Parathyroid adenoma (tissue), 2 donors: ENCODE data around the gene SHF.

Source experiments
- H2AFZ ChIP-seq: fragments of 300-600 bp; sonication (generic); one replicate; pipeline ENCODE4 v1.7.0; 2017; ENCODE audit warnings: antibody characterized with exemption, mild to moderate bottlenecking
- H3K27ac ChIP-seq: fragments of 300-600 bp; sonication (generic); one replicate; pipeline ENCODE4 v1.7.0; 2017
- H3K27me3 ChIP-seq: fragments of 300-600 bp; sonication (generic); one replicate; pipeline ENCODE4 v1.7.0; 2017; ENCODE audit warnings: low read length; ENCODE audit not compliant: control insufficient read depth, insufficient read depth
- H3K36me3 ChIP-seq: fragments of 300-600 bp; sonication (generic); one replicate; pipeline ENCODE4 v1.7.0; 2017; ENCODE audit warnings: low read length; ENCODE audit not compliant: control insufficient read depth, insufficient read depth
- H3K4me1 ChIP-seq: fragments of 300-600 bp; sonication (generic); one replicate; pipeline ENCODE4 v1.7.0; 2017; ENCODE audit warnings: control low read depth
- H3K4me2 ChIP-seq: fragments of 300-600 bp; sonication (generic); one replicate; pipeline ENCODE4 v1.7.0; 2017; ENCODE audit warnings: low read length
- H3K4me3 ChIP-seq: fragments of 300-600 bp; sonication (generic); one replicate; pipeline ENCODE4 v1.7.0; 2017; ENCODE audit warnings: low read depth, low read length
- H3K79me2 ChIP-seq: fragments of 300-600 bp; sonication (generic); one replicate; pipeline ENCODE4 v1.7.0; 2017; ENCODE audit warnings: control low read depth
- H3K9ac ChIP-seq: fragments of 300-600 bp; sonication (generic); one replicate; pipeline ENCODE4 v1.7.0; 2017; ENCODE audit warnings: mild to moderate bottlenecking
- H3K9me3 ChIP-seq: fragments of 300-600 bp; sonication (generic); one replicate; pipeline ENCODE4 v1.7.0; 2017; ENCODE audit warnings: low read length; ENCODE audit not compliant: control insufficient read depth
- CTCF ChIP-seq: fragments of 300-600 bp; sonication (generic); IDR thresholded peaks from one replicate; pipeline ENCODE4 v1.7.0; 2017; ENCODE audit warnings: antibody characterized with exemption, mild to moderate bottlenecking
- donor health status: primary hyperparathyroidism.

Gene SHF

GRCh38 chr15:45187578-45187893 lies 230 bp downstream of the SHF start:
- H3K4me2 ChIP-seq, result peak overlapping the region; percentile 32
- peak overlapping the region; percentile 28 for H2AFZ ChIP-seq
- no peaks in the 10 kb centered on the region for H3K36me3 ChIP-seq
- no peaks in the 10 kb centered on the region for H3K27me3 ChIP-seq
- no peak overlapping the region for H3K27ac ChIP-seq
- no peak overlapping the region for H3K9ac ChIP-seq
- no peak overlapping the region for H3K4me3 ChIP-seq
- TF ChIP-seq CTCF, result no peak
- H3K79me2 ChIP-seq, result no peaks in the 10 kb centered on the region
- peaks cover 2% of the 10 kb centered on the region for H3K4me1 ChIP-seq
- H3K9me3 ChIP-seq, result no peaks in the 10 kb centered on the region

- Histone ChIP-seq H3K27me3 (no peaks in the 10 kb centered on the region), H3K9me3 (no peaks in the 10 kb centered on the region), H3K27ac (peak overlapping the region; percentile 36), H3K79me2 (no peaks in the 10 kb centered on the region), H3K36me3 (no peaks in the 10 kb centered on the region), H2AFZ (peak overlapping the region; percentile 69), H3K4me3 (no peak overlapping the region), H3K4me2 (peak overlapping the region; percentile 32), H3K4me1 (peaks cover 2% of the 10 kb centered on the region), H3K9ac (no peak overlapping the region)
- TF ChIP-seq CTCF, result no peak
These were observed 792 bp downstream of the SHF start for GRCh38 chr15:45186771-45187577.

GRCh38 chr15:45185903-45186770 lies 1.6 kb downstream of the SHF start:
- Histone ChIP-seq H2AFZ (peak overlapping the region; percentile 69), H3K9ac (no peak overlapping the region), H3K79me2 (no peaks in the 10 kb centered on the region), H3K27ac (peak overlapping the region; percentile 36), H3K27me3 (no peaks in the 10 kb centered on the region), H3K9me3 (no peaks in the 10 kb centered on the region), H3K36me3 (no peaks in the 10 kb centered on the region), H3K4me2 (peak overlapping the region; percentile 6), H3K4me3 (no peak overlapping the region), H3K4me1 (peaks cover 2% of the 10 kb centered on the region)
- TF ChIP-seq CTCF, result no peak

GRCh38 chr15:45185069-45185779 lies 2.5 kb downstream of the SHF start:
- no peak overlapping the region for H3K4me2 ChIP-seq
- H3K9me3 ChIP-seq, result no peaks in the 10 kb centered on the region
- no peak overlapping the region for H3K9ac ChIP-seq
- no peak overlapping the region for H3K27ac ChIP-seq
- H3K27me3 ChIP-seq, result no peaks in the 10 kb centered on the region
- no peak overlapping the region for H3K4me3 ChIP-seq
- H3K79me2 ChIP-seq, result no peaks in the 10 kb centered on the region
- H2AFZ ChIP-seq, result no peak overlapping the region
- no peaks in the 10 kb centered on the region for H3K36me3 ChIP-seq
- TF ChIP-seq CTCF, result no peak
- peaks cover 2% of the 10 kb centered on the region for H3K4me1 ChIP-seq
